Brain microvascular endothelial cell (primary cell): ENCODE measurements around the gene PURB.
"Not testable (repeated sequence)": the region's sequence is repeated elsewhere in the genome, so short reads cannot be mapped to it uniquely, and the experiment has no call there.

Source experiments
- DNase-seq: peaks from one replicate; pipeline ENCODE4 v3.0.0-alpha.2; 2020
- H3K27ac ChIP-seq: fragments of 250-450 bp; sonication (Bioruptor Pico); 2 replicates; pipeline ENCODE4 v1.5.1; 2020; ENCODE audit warnings: mild to moderate bottlenecking, moderate library complexity
- H3K27me3 ChIP-seq: fragments of 250-450 bp; sonication (Bioruptor Pico); replicated peaks from 2 replicates; pipeline ENCODE4 v1.5.1; 2020; ENCODE audit warnings: mild to moderate bottlenecking
- H3K36me3 ChIP-seq: fragments of 250-450 bp; sonication (Bioruptor Pico); replicated peaks from 2 replicates; pipeline ENCODE4 v1.5.1; 2020; ENCODE audit warnings: mild to moderate bottlenecking
- H3K4me3 ChIP-seq: 2 replicates; pipeline ENCODE4 v1.5.1; 2011; ENCODE audit warnings: low read depth, mild to moderate bottlenecking, control low read depth, low read length, moderate library complexity
- in situ Hi-C: cut with HindIII; loops from 2 replicates; pipeline ENCODE4 v1.10.0; 2017; ENCODE audit warnings: low sequenced_read_pairs, low pct_ligation_motif_present
- TF ChIP-seq, protein P1 (sequence below): IDR thresholded peaks from 2 replicates; pipeline ENCODE4 v1.5.1; 2011; ENCODE audit warnings: low read depth, mild to moderate bottlenecking, moderate library complexity, low read length, control low read depth, inconsistent platforms; ENCODE audit errors: missing control alignments

Gene PURB

DNA sequence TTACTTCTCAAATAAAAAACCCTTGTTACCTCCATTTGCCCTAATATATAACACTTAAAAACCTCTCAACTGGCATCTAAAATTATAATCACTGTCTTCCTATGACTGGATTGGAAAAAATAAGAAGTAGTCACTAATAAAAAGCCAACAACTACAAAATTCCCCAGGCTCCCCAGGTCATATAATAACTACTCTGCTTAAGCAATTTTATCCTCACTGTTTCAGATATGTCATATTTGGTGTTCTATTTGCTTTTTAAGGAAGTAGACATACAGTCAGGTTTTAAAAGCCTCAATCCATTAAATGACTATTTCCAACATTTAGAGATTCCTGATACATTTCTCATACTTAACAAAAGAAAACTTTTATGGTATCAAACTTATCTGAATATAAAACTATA lies 39.9 kb downstream of the PURB start:
- no peak overlapping the region for H3K27ac ChIP-seq
- H3K36me3 ChIP-seq, result peaks cover 3% of the 10 kb centered on the region
- no peak for DNase-seq
- in situ Hi-C loops, result no loop called here
- no peaks in the 10 kb centered on the region for H3K27me3 ChIP-seq
- no peak overlapping the region for H3K4me3 ChIP-seq
- TF ChIP-seq, protein P1, sequence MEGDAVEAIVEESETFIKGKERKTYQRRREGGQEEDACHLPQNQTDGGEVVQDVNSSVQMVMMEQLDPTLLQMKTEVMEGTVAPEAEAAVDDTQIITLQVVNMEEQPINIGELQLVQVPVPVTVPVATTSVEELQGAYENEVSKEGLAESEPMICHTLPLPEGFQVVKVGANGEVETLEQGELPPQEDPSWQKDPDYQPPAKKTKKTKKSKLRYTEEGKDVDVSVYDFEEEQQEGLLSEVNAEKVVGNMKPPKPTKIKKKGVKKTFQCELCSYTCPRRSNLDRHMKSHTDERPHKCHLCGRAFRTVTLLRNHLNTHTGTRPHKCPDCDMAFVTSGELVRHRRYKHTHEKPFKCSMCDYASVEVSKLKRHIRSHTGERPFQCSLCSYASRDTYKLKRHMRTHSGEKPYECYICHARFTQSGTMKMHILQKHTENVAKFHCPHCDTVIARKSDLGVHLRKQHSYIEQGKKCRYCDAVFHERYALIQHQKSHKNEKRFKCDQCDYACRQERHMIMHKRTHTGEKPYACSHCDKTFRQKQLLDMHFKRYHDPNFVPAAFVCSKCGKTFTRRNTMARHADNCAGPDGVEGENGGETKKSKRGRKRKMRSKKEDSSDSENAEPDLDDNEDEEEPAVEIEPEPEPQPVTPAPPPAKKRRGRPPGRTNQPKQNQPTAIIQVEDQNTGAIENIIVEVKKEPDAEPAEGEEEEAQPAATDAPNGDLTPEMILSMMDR, result no peak

DNA sequence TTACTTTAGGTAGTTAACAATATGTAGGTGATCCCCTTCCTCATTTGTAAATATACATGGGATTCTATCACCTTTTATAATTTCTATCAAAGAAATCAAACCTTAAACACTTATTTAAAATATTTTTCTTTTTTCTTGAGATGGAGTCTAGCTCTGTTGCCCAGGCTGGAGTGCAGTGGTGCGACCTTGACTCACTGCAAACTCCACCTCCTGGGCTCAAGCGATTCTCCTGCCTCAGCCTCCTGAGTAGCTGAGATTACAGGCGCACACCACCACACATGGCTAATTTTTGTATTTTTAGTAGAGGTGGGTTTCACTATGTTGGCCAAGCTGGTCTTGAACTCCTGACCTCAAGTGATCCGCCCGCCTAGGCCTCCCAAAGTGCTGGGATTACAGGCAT lies 41.9 kb downstream of the PURB start:
- H3K27me3 ChIP-seq, in situ Hi-C loops, H3K27ac ChIP-seq, DNase-seq, H3K4me3 ChIP-seq: not testable (repeated sequence)
- H3K36me3 ChIP-seq, result peaks cover 13% of the 10 kb centered on the region

DNA sequence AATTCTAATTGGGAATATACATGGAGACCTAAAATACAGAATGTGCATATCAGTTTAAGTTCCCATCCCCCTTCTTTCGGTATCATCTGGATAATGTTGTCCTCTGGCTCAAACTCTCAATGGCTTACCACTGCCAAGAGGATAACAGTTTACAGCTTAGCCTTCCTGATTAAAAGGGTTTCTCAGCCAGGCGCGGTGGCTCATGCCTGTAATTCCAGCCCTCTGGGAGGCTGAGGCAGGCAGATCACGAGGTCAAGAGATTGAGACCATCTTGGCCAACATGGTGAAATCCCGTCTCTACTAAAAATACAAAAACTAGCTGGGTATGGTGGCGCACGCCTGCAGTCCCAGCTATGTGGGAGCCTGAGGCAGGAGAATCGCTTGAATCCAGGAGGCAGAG lies 42.7 kb downstream of the PURB start:
- H3K4me3 ChIP-seq, H3K27me3 ChIP-seq, DNase-seq, in situ Hi-C loops, H3K27ac ChIP-seq: not testable (repeated sequence)
- peaks cover 13% of the 10 kb centered on the region for H3K36me3 ChIP-seq

DNA sequence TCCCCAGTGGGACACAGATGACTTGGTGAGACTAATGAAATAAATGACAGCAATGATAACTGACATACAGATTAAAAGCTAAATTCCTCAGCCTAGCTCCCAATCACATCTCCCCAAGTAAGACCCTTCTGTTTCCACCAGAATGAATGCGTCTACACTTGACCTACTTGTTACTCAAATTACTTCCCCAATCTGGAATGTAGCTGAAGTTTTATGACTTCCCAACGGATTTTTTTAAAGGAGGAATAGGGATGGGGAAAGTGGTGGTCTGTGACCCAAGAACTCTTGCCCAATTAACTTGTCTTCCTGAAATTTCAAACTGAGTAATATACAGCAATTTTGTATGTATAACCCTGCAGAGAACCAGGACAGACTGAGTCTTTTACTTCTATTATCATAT lies 46.6 kb downstream of the PURB start:
- Histone ChIP-seq H3K36me3 (peaks cover 17% of the 10 kb centered on the region), H3K4me3 (no peak overlapping the region), H3K27me3 (no peaks in the 10 kb centered on the region), H3K27ac (no peak overlapping the region)
- in situ Hi-C loops, result no loop called here
- TF ChIP-seq, protein P1, result no peak
- DNase-seq, result no peak

DNA sequence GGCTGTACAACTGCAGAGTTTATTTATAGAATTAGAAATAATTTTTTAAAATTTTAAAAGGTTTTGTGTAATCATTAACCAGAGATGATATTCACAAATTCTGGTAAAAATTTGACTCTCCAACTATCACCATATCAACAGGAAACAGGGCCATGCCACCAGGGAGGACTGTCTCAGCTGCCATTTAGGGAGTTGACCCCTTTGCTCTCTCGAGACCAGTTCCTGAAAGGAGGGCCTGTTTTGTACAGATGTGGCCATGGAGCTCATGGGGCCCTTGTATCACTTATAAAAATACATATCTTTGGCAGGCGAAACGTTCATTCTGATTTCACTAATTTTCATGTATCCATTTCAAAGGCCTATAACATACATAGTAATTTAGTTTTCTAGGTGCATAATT lies 57.8 kb downstream of the PURB start:
- Histone ChIP-seq H3K4me3 (no peak overlapping the region), H3K36me3 (peaks cover 19% of the 10 kb centered on the region), H3K27ac (no peak overlapping the region), H3K27me3 (no peaks in the 10 kb centered on the region)
- TF ChIP-seq, protein P1, result no peak
- no peak for DNase-seq
- in situ Hi-C loops, result no loop called here
